Fibroblast of lung (primary cell): ENCODE data around the gene BOD1L2. TPM values are rescaled to one million over a fixed set of nuclear protein-coding genes. Genes with fewer than 3 reads are reported as not detected.
A peak's percentile ranks its signal among the peaks of the same experiment; 100 is the strongest.

Source experiments
- DNase-seq, 2 donors: peaks; one replicate each; pipeline versions ENCODE4 v3.0.0 to v3.0.0-alpha.2; 2010; ENCODE audit warnings: low read depth in 2 of 2
- H2AFZ ChIP-seq: 2 replicates; pipeline ENCODE4 v1.5.1; 2012; ENCODE audit warnings: low read length, control low read depth, inconsistent platforms
- H3K27ac ChIP-seq: 2 replicates; pipeline ENCODE4 v1.5.1; 2011; ENCODE audit warnings: low read length, control low read depth; ENCODE audit not compliant: insufficient read depth
- H3K27me3 ChIP-seq: 2 replicates; pipeline ENCODE4 v1.5.1; 2011; ENCODE audit warnings: mild to moderate bottlenecking, low read length; ENCODE audit not compliant: control insufficient read depth, insufficient read depth
- H3K36me3 ChIP-seq: 2 replicates; pipeline ENCODE4 v1.5.1; 2011; ENCODE audit warnings: low read length; ENCODE audit not compliant: control insufficient read depth, insufficient read depth
- H3K4me1 ChIP-seq: 2 replicates; pipeline ENCODE4 v1.5.1; 2011; ENCODE audit warnings: low read length; ENCODE audit not compliant: control insufficient read depth, insufficient read depth; ENCODE audit errors: extremely low read depth
- H3K4me2 ChIP-seq: 2 replicates; pipeline ENCODE4 v1.5.1; 2011; ENCODE audit warnings: low read length, control low read depth; ENCODE audit not compliant: insufficient read depth; ENCODE audit errors: extremely low read depth
- H3K4me3 ChIP-seq, 4 experiments: fragments of 200-600 bp in 1 of 4; sonication (generic) in 1 of 4; replicated peaks in 1 of 4; 2 replicates each; pipeline ENCODE4 v1.5.1; 2011 to 2016; ENCODE audit warnings: low read length in 4 of 4, low read depth in 3 of 4, mild to moderate bottlenecking in 3 of 4, control low read depth in 2 of 4, inconsistent platforms in 1 of 4, mixed read lengths in 1 of 4; ENCODE audit not compliant: insufficient read depth in 1 of 4; ENCODE audit errors: control extremely low read depth in 1 of 4
- H3K79me2 ChIP-seq: 2 replicates; pipeline ENCODE4 v1.5.1; 2012; ENCODE audit warnings: mild to moderate bottlenecking, low read length, inconsistent platforms; ENCODE audit not compliant: control insufficient read depth, insufficient read depth
- H3K9ac ChIP-seq: 2 replicates; pipeline ENCODE4 v1.5.1; 2011; ENCODE audit warnings: mild to moderate bottlenecking, low read length, control low read depth; ENCODE audit not compliant: insufficient read depth
- H3K9me3 ChIP-seq: 2 replicates; pipeline ENCODE4 v1.5.1; 2012; ENCODE audit warnings: low read depth, low read length; ENCODE audit not compliant: control insufficient read depth, insufficient read depth
- H4K20me1 ChIP-seq: 2 replicates; pipeline ENCODE4 v1.5.1; 2011; ENCODE audit warnings: low read length; ENCODE audit not compliant: control insufficient read depth, insufficient read depth; ENCODE audit errors: extremely low read depth
- CTCF ChIP-seq, 2 donors: IDR thresholded peaks in 1 of 2; conservative IDR thresholded peaks in 1 of 2; 1 replicate in 1 of 2; 2 replicates in 1 of 2; pipeline ENCODE4 v1.5.1; 2011 to 2012; ENCODE audit warnings: low read length in 2 of 2, control low read depth in 1 of 2, inconsistent platforms in 1 of 2, low read depth in 1 of 2, mild to moderate bottlenecking in 1 of 2
- EZH2 ChIP-seq: IDR thresholded peaks from 2 replicates; pipeline ENCODE4 v1.5.1; 2012; ENCODE audit warnings: low read length, control low read depth, mild to moderate bottlenecking; ENCODE audit errors: missing control alignments
- polyA minus RNA-seq: library from RNA; depleted of rRNA, polyadenylated mRNA; stranded (reverse); fragments of >200 nt; gene quantifications from 2 replicates; pipeline ENCODE4 v1.2.3, GENCODE V29; 2011; ENCODE audit warnings: low replicate concordance
- polyA plus RNA-seq, 2 donors: library from polyadenylated mRNA; depleted of rRNA in 1 of 2; stranded (reverse) in 1 of 2; unstranded in 1 of 2; fragments of >200 nt; gene quantifications; 2 replicates each; pipeline ENCODE4 v1.2.1, GENCODE V29; 2011 to 2012; ENCODE audit warnings: missing spikeins in 1 of 2
- total RNA-seq: library from RNA; depleted of rRNA; stranded (reverse); fragments of >200 nt; gene quantifications from 2 replicates; pipeline ENCODE4 v1.2.1, GENCODE V29; 2014

The BOD1L2 gene
- total RNA-seq (not detected in 2 replicates), polyA plus RNA-seq (not detected in 2 replicates), polyA minus RNA-seq (not detected in 2 replicates)
- polyA plus RNA-seq (2012), result not detected in 2 replicates

GRCh38 chr18:57146956-57147636 is at the start of gene BOD1L2:
Gene BOD1L2, plus strand, starts transcription at chr18:57147087. Its CDS starts 226 bp downstream, at chr18:57147313.
- H2AFZ ChIP-seq, result no peak within 1 kb of the TSS
- no peak for TF ChIP-seq EZH2
- TF ChIP-seq CTCF (conservative IDR thresholded peaks at IDR 0.05 in 1 of 2, IDR thresholded peaks at IDR 0.05 in 1 of 2; ENCODE audit: low read depth in 1 of 2, low read length in 2 of 2), result no peak
- no peak for DNase-seq

GRCh38 chr18:57107140-57107832 is 39.6 kb upstream of the BOD1L2 start:
- no peak overlapping the region for H3K9ac ChIP-seq
- H3K9me3 ChIP-seq, result no peaks in the 10 kb centered on the region
- H3K4me1 ChIP-seq, result no peaks in the 10 kb centered on the region
- no peak overlapping the region for H2AFZ ChIP-seq
- H3K36me3 ChIP-seq, result no peaks in the 10 kb centered on the region
- H4K20me1 ChIP-seq, result no peaks in the 10 kb centered on the region
- H3K27ac ChIP-seq, result no peak overlapping the region
- peak; percentile 29 to 34 for DNase-seq
- H3K4me3 ChIP-seq, result no peak overlapping the region
- TF ChIP-seq EZH2 (no peak), CTCF (conservative IDR thresholded peaks at IDR 0.05 in 1 of 2, IDR thresholded peaks at IDR 0.05 in 1 of 2; ENCODE audit: low read depth in 1 of 2, low read length in 2 of 2) (no peak)
- no peak overlapping the region for H3K4me2 ChIP-seq
- no peaks in the 10 kb centered on the region for H3K27me3 ChIP-seq
- H3K79me2 ChIP-seq, result no peaks in the 10 kb centered on the region

More at GRCh38 chr18:57146956-57147636, at the start of gene BOD1L2:
- H3K4me2 ChIP-seq, result no peak within 1 kb of the TSS
- no peak within 1 kb of the TSS for H3K9ac ChIP-seq
- H3K9me3 ChIP-seq, result no peaks in the 10 kb centered on the region
- H3K79me2 ChIP-seq, result no peaks in the 10 kb centered on the region
- H3K4me1 ChIP-seq, result no peaks in the 10 kb centered on the region
- H3K27me3 ChIP-seq, result no peaks in the 10 kb centered on the region
- H3K4me3 ChIP-seq, result no peak within 1 kb of the TSS
- no peaks in the 10 kb centered on the region for H3K36me3 ChIP-seq
- H4K20me1 ChIP-seq, result no peaks in the 10 kb centered on the region
- no peak within 1 kb of the TSS for H3K27ac ChIP-seq

GRCh38 chr18:57110290-57110689 is 36.6 kb upstream of the BOD1L2 start:
- Histone ChIP-seq H2AFZ (no peak overlapping the region), H3K9ac (no peak overlapping the region), H4K20me1 (no peaks in the 10 kb centered on the region), H3K9me3 (no peaks in the 10 kb centered on the region), H3K4me1 (no peaks in the 10 kb centered on the region), H3K36me3 (no peaks in the 10 kb centered on the region), H3K4me3 (no peak overlapping the region), H3K79me2 (no peaks in the 10 kb centered on the region), H3K27ac (no peak overlapping the region), H3K27me3 (no peaks in the 10 kb centered on the region), H3K4me2 (no peak overlapping the region)
- DNase-seq, result no peak
- TF ChIP-seq EZH2 (no peak), CTCF (conservative IDR thresholded peaks at IDR 0.05 in 1 of 2, IDR thresholded peaks at IDR 0.05 in 1 of 2; ENCODE audit: low read depth in 1 of 2, low read length in 2 of 2) (no peak)
